Measurements from ENCODE around the gene NLK. TPM values are rescaled to one million over a fixed set of nuclear protein-coding genes. Genes with fewer than 3 reads are reported as not detected.
A peak's percentile ranks its signal among the peaks of the same experiment; 100 is the strongest.

NLK gene
- total and polyA plus RNA-seq, 2 of the 4 experiments (the other 2 are of a cell fraction): 15.3 to 23.3 TPM

DNA sequence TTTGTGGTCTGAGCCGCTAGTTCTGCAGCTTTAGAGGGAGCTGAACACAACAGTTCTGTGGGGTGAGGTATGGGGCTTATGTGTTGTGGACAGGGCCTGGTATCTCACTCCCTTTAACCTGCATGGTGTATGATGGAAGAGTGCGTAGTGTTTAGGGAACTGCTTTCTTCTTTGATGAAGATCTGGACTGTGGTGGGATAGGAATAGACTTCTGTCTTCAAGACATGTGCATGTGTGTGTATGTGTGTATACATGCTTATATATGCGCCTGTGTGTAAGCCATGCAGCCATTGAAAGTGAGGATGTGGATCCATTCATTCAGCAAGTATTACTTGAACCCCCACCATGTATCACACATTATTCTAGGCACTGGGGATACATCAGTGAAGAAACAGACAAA lies 161.8 kb downstream of the NLK start:
- dilution Hi-C loops (cut with HindIII; ENCODE audit: low sequenced_read_pairs, unreplicated experiment) (no loop called here), intact Hi-C loops (cut with micrococcal nuclease) (no loop called here), in situ Hi-C loops (cut with MboI; ENCODE audit: low sequenced_read_pairs) (no loop called here)
- DNase-seq: no peak
- 100% methylated on average over 1 of the region's 3 CpGs; no CpG with 5 or more reads in 1 of the 2 experiments for whole genome bisulfite sequencing, 2 experiments (ENCODE audit: extremely low coverage in 2 of 2, insufficient read length in 1 of 2)
- Histone ChIP-seq H3K4me3 (ENCODE audit: insufficient read depth, low read depth, low read length) (no peak overlapping the region), H3K14ac (replicated peaks; ENCODE audit: low read depth, low read length) (peak overlapping the region; percentile 29), H2BK5ac (ENCODE audit: low read depth, low read length, poor library complexity, severe bottlenecking) (no peak overlapping the region), H3K36me3 (ENCODE audit: control insufficient read depth, insufficient read depth, low read length) (no peaks in the 10 kb centered on the region), H3K23ac (ENCODE audit: low read depth, low read length) (no peak overlapping the region), H3K9ac (ENCODE audit: low read depth, low read length) (no peak overlapping the region), H3K4ac (ENCODE audit: low read depth, low read length) (no peak overlapping the region), H3K9me1 (ENCODE audit: insufficient read depth, low read length) (0 out of 2 replicates have a peak, but pooled peaks cover 4% of the 10 kb centered on the region), H2BK15ac (ENCODE audit: low read depth, low read length) (no peak overlapping the region), H4K20me1 (ENCODE audit: insufficient read depth, low read length) (no peaks in the 10 kb centered on the region), H3K27ac (ENCODE audit: insufficient read depth, low read length) (no peak overlapping the region), H4K8ac (ENCODE audit: low read depth in 2 of 2, low read length in 2 of 2) (no peak overlapping the region), H3K79me1 (ENCODE audit: low read depth in 1 of 2, low read length in 2 of 2) (no peaks in the 10 kb centered on the region), H3K9me3 (ENCODE audit: control insufficient read depth, insufficient read depth, low read length) (no peaks in the 10 kb centered on the region), H3K18ac (ENCODE audit: low read depth, low read length) (no peak overlapping the region), H3K27me3 (ENCODE audit: control insufficient read depth, insufficient read depth, low read length) (no peaks in the 10 kb centered on the region), H2AK5ac (ENCODE audit: low read depth, low read length) (no peak overlapping the region), H4K91ac (ENCODE audit: insufficient read depth, low read depth, low read length) (no peak overlapping the region), H2AK9ac (replicated peaks; ENCODE audit: low read depth, low read length, poor library complexity) (no peak overlapping the region), H4K5ac (ENCODE audit: low read depth, low read length) (no peak overlapping the region), H3K4me2 (ENCODE audit: low read depth, low read length) (no peak overlapping the region), H2BK120ac (ENCODE audit: low read depth, low read length) (no peak overlapping the region), H2AFZ (replicated peaks; ENCODE audit: low read length, poor library complexity) (no peak overlapping the region), H2BK20ac (ENCODE audit: low read depth, low read length) (no peak overlapping the region), H3K56ac (ENCODE audit: extremely low read depth, insufficient read depth, low read length) (no peak overlapping the region), H3K4me1 (ENCODE audit: control insufficient read depth, insufficient read depth, low read length) (0 out of 2 replicates have a peak, but pooled peaks cover 2% of the 10 kb centered on the region)
- CTCF ChIA-PET: interaction anchor here (0.6 kb wide), 1 partner anchor 8 kb away, joined by 3 read pairs; no protein-coding TSS in a partner anchor
- POLR2A ChIA-PET (ENCODE audit: unreplicated experiment): no interaction called here
- TF ChIP-seq SMC3 (IDR thresholded peaks at IDR 0.05; ENCODE audit: low read depth, low read length) (no peak), POLR2A (IDR thresholded peaks at IDR 0.05; ENCODE audit: low read depth, low read length) (no peak), USF2 (IDR thresholded peaks at IDR 0.05; ENCODE audit: low read depth, low read length) (no peak)
- ATAC-seq (ENCODE audit: low read depth): peak; percentile 17; the same call in 1 of the 2 replicates
- BruUV-seq (replicated peaks): no TSS peak

Data from IMR-90 (cell line).